GM12878 (cell line): ENCODE data around the gene PELO.

Experiments
- JUND ChIP-seq: IDR thresholded peaks from 2 replicates; pipeline ENCODE4 v1.6.1; 2012; ENCODE audit warnings: low read depth, mild to moderate bottlenecking, low read length, improper control_type of control experiment, moderate library complexity
- MEF2A ChIP-seq: IDR thresholded peaks from 2 replicates; pipeline ENCODE4 v1.6.1; 2011; ENCODE audit warnings: low read depth, mild to moderate bottlenecking, low read length, moderate library complexity; ENCODE audit not compliant: insufficient read depth
- PML ChIP-seq: IDR thresholded peaks from 2 replicates; pipeline ENCODE4 v1.6.1; 2012; ENCODE audit warnings: low read length, inconsistent platforms
- POLR2A ChIP-seq: IDR thresholded peaks from 2 replicates; pipeline ENCODE4 v1.6.1; 2011; ENCODE audit warnings: low read depth, mild to moderate bottlenecking, low read length
- RELA ChIP-seq: fragments of 450-650 bp; IDR thresholded peaks from 2 replicates; pipeline ENCODE4 v1.8.0; 2014; ENCODE audit warnings: borderline replicate concordance; ENCODE audit not compliant: partially characterized antibody
- RELB ChIP-seq: fragments of 450-650 bp; IDR thresholded peaks from 2 replicates; pipeline ENCODE4 v1.6.1; 2017; ENCODE audit warnings: low read depth, mild to moderate bottlenecking, moderate library complexity
- SP1 ChIP-seq: IDR thresholded peaks from one replicate; pipeline ENCODE4 v1.6.1; 2011; ENCODE audit warnings: low read depth, low read length
- TF ChIP-seq, protein P1 (sequence below), 3 experiments: IDR thresholded peaks in 2 of 3; conservative IDR thresholded peaks in 1 of 3; 2 replicates each; pipeline ENCODE4 v1.5.1; 2011; ENCODE audit warnings: low read depth in 3 of 3, low read length in 3 of 3, mild to moderate bottlenecking in 3 of 3, control low read depth in 2 of 3, moderate library complexity in 2 of 3, inconsistent platforms in 1 of 3, mixed read lengths in 1 of 3; ENCODE audit not compliant: control insufficient read depth in 2 of 3, insufficient read depth in 1 of 3; ENCODE audit errors: extremely low read depth in 1 of 3
- TF ChIP-seq, protein P2 (sequence below): fragments of 150-350 bp; IDR thresholded peaks from 2 replicates; pipeline ENCODE4 v1.6.1; 2016; ENCODE audit warnings: low read depth, low read length
- TF ChIP-seq, protein P3 (sequence below): IDR thresholded peaks from 2 replicates; pipeline ENCODE4 v1.6.1; 2012; ENCODE audit warnings: low read depth, low read length, improper control_type of control experiment

DNA sequence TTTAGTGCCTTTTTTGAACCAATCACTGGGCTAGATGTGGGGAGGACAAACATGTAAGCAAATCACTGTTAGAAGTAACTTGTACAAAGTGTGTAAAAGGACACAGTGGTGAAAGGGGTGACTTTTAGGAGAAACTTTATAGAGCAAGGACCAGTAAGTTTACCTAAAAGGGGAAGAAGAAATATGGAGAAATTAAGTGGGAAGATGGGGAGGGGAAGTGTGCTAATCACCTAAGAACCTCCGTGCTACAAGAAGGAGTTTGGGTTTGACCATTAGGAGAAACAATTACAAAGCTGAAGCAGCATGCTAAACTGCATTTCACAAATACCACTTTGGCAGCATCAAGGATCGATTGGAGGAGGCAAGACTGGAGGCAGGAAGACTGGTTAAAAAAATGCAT lies 17.3 kb downstream of the PELO start:
- TF ChIP-seq POLR2A (no peak), RELB (no peak), PML (no peak), JUND (no peak), RELA (no peak), MEF2A (no peak), SP1 (no peak)
- TF ChIP-seq, protein P1, sequence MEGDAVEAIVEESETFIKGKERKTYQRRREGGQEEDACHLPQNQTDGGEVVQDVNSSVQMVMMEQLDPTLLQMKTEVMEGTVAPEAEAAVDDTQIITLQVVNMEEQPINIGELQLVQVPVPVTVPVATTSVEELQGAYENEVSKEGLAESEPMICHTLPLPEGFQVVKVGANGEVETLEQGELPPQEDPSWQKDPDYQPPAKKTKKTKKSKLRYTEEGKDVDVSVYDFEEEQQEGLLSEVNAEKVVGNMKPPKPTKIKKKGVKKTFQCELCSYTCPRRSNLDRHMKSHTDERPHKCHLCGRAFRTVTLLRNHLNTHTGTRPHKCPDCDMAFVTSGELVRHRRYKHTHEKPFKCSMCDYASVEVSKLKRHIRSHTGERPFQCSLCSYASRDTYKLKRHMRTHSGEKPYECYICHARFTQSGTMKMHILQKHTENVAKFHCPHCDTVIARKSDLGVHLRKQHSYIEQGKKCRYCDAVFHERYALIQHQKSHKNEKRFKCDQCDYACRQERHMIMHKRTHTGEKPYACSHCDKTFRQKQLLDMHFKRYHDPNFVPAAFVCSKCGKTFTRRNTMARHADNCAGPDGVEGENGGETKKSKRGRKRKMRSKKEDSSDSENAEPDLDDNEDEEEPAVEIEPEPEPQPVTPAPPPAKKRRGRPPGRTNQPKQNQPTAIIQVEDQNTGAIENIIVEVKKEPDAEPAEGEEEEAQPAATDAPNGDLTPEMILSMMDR (IDR thresholded peaks at IDR 0.05 in 2 of 3, conservative IDR thresholded peaks at IDR 0.05 in 1 of 3; ENCODE audit: control insufficient read depth in 2 of 3, extremely low read depth in 1 of 3, insufficient read depth in 1 of 3, low read depth in 3 of 3, low read length in 3 of 3), result no peak
- TF ChIP-seq, protein P2, sequence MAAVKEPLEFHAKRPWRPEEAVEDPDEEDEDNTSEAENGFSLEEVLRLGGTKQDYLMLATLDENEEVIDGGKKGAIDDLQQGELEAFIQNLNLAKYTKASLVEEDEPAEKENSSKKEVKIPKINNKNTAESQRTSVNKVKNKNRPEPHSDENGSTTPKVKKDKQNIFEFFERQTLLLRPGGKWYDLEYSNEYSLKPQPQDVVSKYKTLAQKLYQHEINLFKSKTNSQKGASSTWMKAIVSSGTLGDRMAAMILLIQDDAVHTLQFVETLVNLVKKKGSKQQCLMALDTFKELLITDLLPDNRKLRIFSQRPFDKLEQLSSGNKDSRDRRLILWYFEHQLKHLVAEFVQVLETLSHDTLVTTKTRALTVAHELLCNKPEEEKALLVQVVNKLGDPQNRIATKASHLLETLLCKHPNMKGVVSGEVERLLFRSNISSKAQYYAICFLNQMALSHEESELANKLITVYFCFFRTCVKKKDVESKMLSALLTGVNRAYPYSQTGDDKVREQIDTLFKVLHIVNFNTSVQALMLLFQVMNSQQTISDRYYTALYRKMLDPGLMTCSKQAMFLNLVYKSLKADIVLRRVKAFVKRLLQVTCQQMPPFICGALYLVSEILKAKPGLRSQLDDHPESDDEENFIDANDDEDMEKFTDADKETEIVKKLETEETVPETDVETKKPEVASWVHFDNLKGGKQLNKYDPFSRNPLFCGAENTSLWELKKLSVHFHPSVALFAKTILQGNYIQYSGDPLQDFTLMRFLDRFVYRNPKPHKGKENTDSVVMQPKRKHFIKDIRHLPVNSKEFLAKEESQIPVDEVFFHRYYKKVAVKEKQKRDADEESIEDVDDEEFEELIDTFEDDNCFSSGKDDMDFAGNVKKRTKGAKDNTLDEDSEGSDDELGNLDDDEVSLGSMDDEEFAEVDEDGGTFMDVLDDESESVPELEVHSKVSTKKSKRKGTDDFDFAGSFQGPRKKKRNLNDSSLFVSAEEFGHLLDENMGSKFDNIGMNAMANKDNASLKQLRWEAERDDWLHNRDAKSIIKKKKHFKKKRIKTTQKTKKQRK, result no peak
- TF ChIP-seq, protein P3, sequence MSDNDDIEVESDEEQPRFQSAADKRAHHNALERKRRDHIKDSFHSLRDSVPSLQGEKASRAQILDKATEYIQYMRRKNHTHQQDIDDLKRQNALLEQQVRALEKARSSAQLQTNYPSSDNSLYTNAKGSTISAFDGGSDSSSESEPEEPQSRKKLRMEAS, result no peak
